Measurements from ENCODE around the gene SHANK2.

The SHANK2 gene

GRCh38 chr11:71269603-71270511 lies 17.5 kb upstream of the SHANK2 start:
- DNase-seq (ENCODE audit: low spot score) = peak; percentile 37

- no peak for DNase-seq (ENCODE audit: low spot score)
Measured at GRCh38 chr11:71268706-71269321, 16.4 kb upstream of the SHANK2 start.

GRCh38 chr11:71267807-71268421 lies 15.5 kb upstream of the SHANK2 start:
- DNase-seq (ENCODE audit: low spot score) = no peak

GRCh38 chr11:71266114-71266833 lies 13.9 kb upstream of the SHANK2 start:
- DNase-seq (ENCODE audit: low spot score) = no peak

- DNase-seq (ENCODE audit: low spot score) = no peak
Measured at GRCh38 chr11:71265559-71266092, 13.2 kb upstream of the SHANK2 start.

- peak; percentile 48 for DNase-seq (ENCODE audit: low spot score)
Measured at GRCh38 chr11:71263386-71263785, 11.0 kb upstream of the SHANK2 start.

- no peak for DNase-seq (ENCODE audit: low spot score)
Measured at GRCh38 chr11:71255800-71256479, 3.6 kb upstream of the SHANK2 start.

GRCh38 chr11:71255323-71255722 lies 2.9 kb upstream of the SHANK2 start:
- DNase-seq (ENCODE audit: low spot score) = no peak

GRCh38 chr11:71253794-71254193 lies 1.4 kb upstream of the SHANK2 start:
- DNase-seq (ENCODE audit: low spot score) = no peak

- peak; percentile 84 for DNase-seq (ENCODE audit: low spot score)
Measured at GRCh38 chr11:71252770-71253730, 673 bp upstream of the SHANK2 start.

- peak; percentile 72 for DNase-seq (ENCODE audit: low spot score)
Measured at GRCh38 chr11:71251761-71252268, 562 bp downstream of the SHANK2 start.

GRCh38 chr11:71251151-71251721 lies 1.1 kb downstream of the SHANK2 start:
- peak; percentile 54 for DNase-seq (ENCODE audit: low spot score)

GRCh38 chr11:71250523-71251150 lies 1.7 kb downstream of the SHANK2 start:
- DNase-seq (ENCODE audit: low spot score) = no peak

- no peak for DNase-seq (ENCODE audit: low spot score)
Measured at GRCh38 chr11:71249301-71249700, 3.1 kb downstream of the SHANK2 start.

GRCh38 chr11:71248656-71249055 lies 3.7 kb downstream of the SHANK2 start:
- no peak for DNase-seq (ENCODE audit: low spot score)

GRCh38 chr11:71248251-71248570 lies 4.2 kb downstream of the SHANK2 start:
- DNase-seq (ENCODE audit: low spot score) = no peak

GRCh38 chr11:71247551-71248250 lies 4.7 kb downstream of the SHANK2 start:
- no peak for DNase-seq (ENCODE audit: low spot score)

GRCh38 chr11:71246559-71246958 lies 5.8 kb downstream of the SHANK2 start:
- DNase-seq (ENCODE audit: low spot score) = no peak
